ENCODE data around the gene GDPD4. TPM values are rescaled to one million over a fixed set of nuclear protein-coding genes. Genes with fewer than 3 reads are reported as not detected.

GDPD4 gene
- total and polyA plus RNA-seq, 10 of the 15 experiments (the other 5 are each of a cell fraction or from before 2014, with no cell fraction given) = 0.23 TPM; not detected in 9

DNA sequence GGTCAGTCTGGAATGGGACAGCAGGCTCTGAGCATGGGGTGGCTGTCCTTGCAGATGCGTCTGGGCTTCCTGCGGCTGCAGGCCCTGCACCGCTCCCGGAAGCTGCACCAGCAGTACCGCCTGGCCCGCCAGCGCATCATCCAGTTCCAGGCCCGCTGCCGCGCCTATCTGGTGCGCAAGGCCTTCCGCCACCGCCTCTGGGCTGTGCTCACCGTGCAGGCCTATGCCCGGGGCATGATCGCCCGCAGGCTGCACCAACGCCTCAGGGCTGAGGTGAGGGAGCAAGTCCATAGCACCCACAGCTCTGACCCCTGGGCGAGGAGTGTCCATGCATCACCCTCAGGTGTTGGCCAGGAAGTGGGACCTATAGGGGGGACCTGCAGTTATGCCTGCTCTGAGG is 121.8 kb downstream of the GDPD4 start:
- Histone ChIP-seq H3K4me1 (ENCODE audit: control insufficient read depth, insufficient read depth, low read length) (peaks cover 7% of the 10 kb centered on the region), H3K36me3 (ENCODE audit: control insufficient read depth in 2 of 2, insufficient read depth in 2 of 2, low read length in 1 of 2) (no peaks in the 10 kb centered on the region), H3K4me3 (no peak overlapping the region), H3K27ac (ENCODE audit: control insufficient read depth, insufficient read depth) (no peak overlapping the region), H3K9me3 (replicated peaks; ENCODE audit: control insufficient read depth, insufficient read depth, low read length) (no peaks in the 10 kb centered on the region), H3K9ac (ENCODE audit: control insufficient read depth, insufficient read depth, low read length) (no peak overlapping the region), H4K20me1 (ENCODE audit: control insufficient read depth, insufficient read depth) (no peaks in the 10 kb centered on the region), H3K4me2 (ENCODE audit: control insufficient read depth, insufficient read depth) (no peak overlapping the region), H2AFZ (ENCODE audit: control insufficient read depth, low read depth, low read length) (no peak overlapping the region), H3K79me2 (ENCODE audit: control insufficient read depth, insufficient read depth, low read length) (no peaks in the 10 kb centered on the region), H3K27me3 (replicated peaks in 1 of 2; ENCODE audit: control insufficient read depth in 2 of 2, insufficient read depth in 2 of 2, low read length in 1 of 2) (peaks cover 0 to 4% of the 10 kb centered on the region in 2 experiments; a peak in 2 of 4 replicates)
- intact Hi-C loops (cut with micrococcal nuclease; ENCODE audit: unreplicated experiment) (no loop called here), in situ Hi-C loops (cut with MboI) (no loop called here)
- ChIA-PET POLR2A (no interaction called here), SMC1A (ENCODE audit: uncharacterized antibody, unreplicated experiment) (no interaction called here), RAD21 (ENCODE audit: unreplicated experiment) (no interaction called here), CTCF (interaction anchor here (1.1 kb wide), 1 partner anchor 52 kb away, joined by 3 read pairs; no protein-coding TSS in a partner anchor)
- 74% methylated on average over 19 of the region's 19 CpGs for WGBS (ENCODE audit: insufficient coverage, insufficient replicate concordance, low lambda C conversion rate, missing lambda C conversion rate)
- no TSS peak for BruUV-seq (replicated peaks)
- ATAC-seq = no peak
- DNase-seq (ENCODE audit: low read depth, low spot score) = no peak
- FAIRE-seq = no peak
- TF ChIP-seq TCF3 (IDR thresholded peaks at IDR 0.05; ENCODE audit: borderline replicate concordance, insufficient read depth, low read depth, low read length) = no peak
- no peak for TF ChIP-seq ZZZ3 (IDR thresholded peaks at IDR 0.05; ENCODE audit: control insufficient read depth, insufficient read length, low read depth)

DNA sequence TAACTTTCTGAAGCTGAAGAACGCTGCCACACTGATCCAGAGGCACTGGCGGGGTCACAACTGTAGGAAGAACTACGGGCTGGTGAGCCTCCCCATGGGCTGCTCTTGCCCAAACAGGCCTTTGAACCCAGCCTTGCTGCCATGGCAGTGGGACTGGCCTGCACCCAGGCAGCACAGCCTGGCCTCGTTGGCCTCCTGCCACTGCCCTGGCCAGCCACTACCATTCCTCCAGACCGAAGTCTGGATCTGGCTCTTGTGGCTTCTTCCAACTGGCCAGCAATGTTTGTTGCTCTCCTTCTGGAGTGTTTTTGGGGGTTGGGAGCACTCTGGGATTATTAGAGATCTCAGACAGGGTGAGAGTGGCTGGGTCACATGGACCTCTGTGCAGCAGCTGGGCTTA is 122.4 kb downstream of the GDPD4 start:
- FAIRE-seq = no peak
- ChIA-PET RAD21 (ENCODE audit: unreplicated experiment) (no interaction called here), CTCF (interaction anchor here (1.1 kb wide), 1 partner anchor 52 kb away, joined by 3 read pairs; no protein-coding TSS in a partner anchor), POLR2A (no interaction called here), SMC1A (ENCODE audit: uncharacterized antibody, unreplicated experiment) (no interaction called here)
- ATAC-seq = no peak
- H3K27me3 ChIP-seq (replicated peaks in 1 of 2; ENCODE audit: control insufficient read depth in 2 of 2, insufficient read depth in 2 of 2, low read length in 1 of 2) = peaks cover 0 to 4% of the 10 kb centered on the region in 2 experiments; a peak in 2 of 4 replicates
- H3K79me2 ChIP-seq (ENCODE audit: control insufficient read depth, insufficient read depth, low read length) = no peaks in the 10 kb centered on the region
- no peak overlapping the region for H3K4me3 ChIP-seq
- no peak for DNase-seq (ENCODE audit: low read depth, low spot score)
- H2AFZ ChIP-seq (ENCODE audit: control insufficient read depth, low read depth, low read length) = no peak overlapping the region
- in situ Hi-C loops (cut with MboI) = no loop called here
- no peaks in the 10 kb centered on the region for H3K9me3 ChIP-seq (replicated peaks; ENCODE audit: control insufficient read depth, insufficient read depth, low read length)
- intact Hi-C loops (cut with micrococcal nuclease; ENCODE audit: unreplicated experiment) = no loop called here
- no peak overlapping the region for H3K4me2 ChIP-seq (ENCODE audit: control insufficient read depth, insufficient read depth)
- no peaks in the 10 kb centered on the region for H4K20me1 ChIP-seq (ENCODE audit: control insufficient read depth, insufficient read depth)
- 17% methylated on average over 5 of the region's 5 CpGs for WGBS (ENCODE audit: insufficient coverage, insufficient replicate concordance, low lambda C conversion rate, missing lambda C conversion rate)
- BruUV-seq (replicated peaks) = no TSS peak
- H3K36me3 ChIP-seq (ENCODE audit: control insufficient read depth in 2 of 2, insufficient read depth in 2 of 2, low read length in 1 of 2) = no peaks in the 10 kb centered on the region
- no peak for TF ChIP-seq NFYA (IDR thresholded peaks at IDR 0.05; ENCODE audit: borderline replicate concordance, low read depth, low read length)
- TF ChIP-seq MYC (IDR thresholded peaks at IDR 0.05; ENCODE audit: insufficient read depth, insufficient read length, insufficient replicate concordance, low read length, severe bottlenecking) = no peak
- TF ChIP-seq SUZ12 (IDR thresholded peaks at IDR 0.05; ENCODE audit: unreplicated experiment) = no peak
- no peak for TF ChIP-seq HDAC2 (IDR thresholded peaks at IDR 0.05)
- TF ChIP-seq RB1 (IDR thresholded peaks at IDR 0.05; ENCODE audit: borderline replicate concordance) = no peak
- TF ChIP-seq, protein P1, sequence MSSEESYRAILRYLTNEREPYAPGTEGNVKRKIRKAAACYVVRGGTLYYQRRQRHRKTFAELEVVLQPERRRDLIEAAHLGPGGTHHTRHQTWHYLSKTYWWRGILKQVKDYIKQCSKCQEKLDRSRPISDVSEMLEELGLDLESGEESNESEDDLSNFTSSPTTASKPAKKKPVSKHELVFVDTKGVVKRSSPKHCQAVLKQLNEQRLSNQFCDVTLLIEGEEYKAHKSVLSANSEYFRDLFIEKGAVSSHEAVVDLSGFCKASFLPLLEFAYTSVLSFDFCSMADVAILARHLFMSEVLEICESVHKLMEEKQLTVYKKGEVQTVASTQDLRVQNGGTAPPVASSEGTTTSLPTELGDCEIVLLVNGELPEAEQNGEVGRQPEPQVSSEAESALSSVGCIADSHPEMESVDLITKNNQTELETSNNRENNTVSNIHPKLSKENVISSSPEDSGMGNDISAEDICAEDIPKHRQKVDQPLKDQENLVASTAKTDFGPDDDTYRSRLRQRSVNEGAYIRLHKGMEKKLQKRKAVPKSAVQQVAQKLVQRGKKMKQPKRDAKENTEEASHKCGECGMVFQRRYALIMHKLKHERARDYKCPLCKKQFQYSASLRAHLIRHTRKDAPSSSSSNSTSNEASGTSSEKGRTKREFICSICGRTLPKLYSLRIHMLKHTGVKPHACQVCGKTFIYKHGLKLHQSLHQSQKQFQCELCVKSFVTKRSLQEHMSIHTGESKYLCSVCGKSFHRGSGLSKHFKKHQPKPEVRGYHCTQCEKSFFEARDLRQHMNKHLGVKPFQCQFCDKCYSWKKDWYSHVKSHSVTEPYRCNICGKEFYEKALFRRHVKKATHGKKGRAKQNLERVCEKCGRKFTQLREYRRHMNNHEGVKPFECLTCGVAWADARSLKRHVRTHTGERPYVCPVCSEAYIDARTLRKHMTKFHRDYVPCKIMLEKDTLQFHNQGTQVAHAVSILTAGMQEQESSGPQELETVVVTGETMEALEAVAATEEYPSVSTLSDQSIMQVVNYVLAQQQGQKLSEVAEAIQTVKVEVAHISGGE (CRISPR knock-in tag; IDR thresholded peaks at IDR 0.05) = no peak
- no peak for TF ChIP-seq CBX5 (IDR thresholded peaks at IDR 0.05; ENCODE audit: low read depth)
- no peak for TF ChIP-seq ZNF207 (IDR thresholded peaks at IDR 0.05; ENCODE audit: borderline replicate concordance)
- no peak for TF ChIP-seq EGR1 (IDR thresholded peaks at IDR 0.05; ENCODE audit: borderline replicate concordance in 1 of 2, low read depth in 2 of 2, low read length in 2 of 2)
- H3K4me1 ChIP-seq (ENCODE audit: control insufficient read depth, insufficient read depth, low read length) = peaks cover 7% of the 10 kb centered on the region
- H3K27ac ChIP-seq (ENCODE audit: control insufficient read depth, insufficient read depth) = no peak overlapping the region
- H3K9ac ChIP-seq (ENCODE audit: control insufficient read depth, insufficient read depth, low read length) = no peak overlapping the region

Data from GM12878 (cell line).